MM.1S (cell line): ENCODE measurements around the gene MIOX.

Source experiments
- DNase-seq: peaks from one replicate; pipeline ENCODE4 v3.0.0-alpha.2; 2015
- H2AFZ ChIP-seq: fragments of 300-600 bp; sonication (generic); 2 replicates; pipeline ENCODE4 v1.6.0; 2016; ENCODE audit warnings: antibody characterized with exemption, low read length
- H3F3A ChIP-seq: fragments of 300-600 bp; sonication (generic); 2 replicates; pipeline ENCODE4 v1.6.1; 2016; ENCODE audit warnings: mild to moderate bottlenecking, antibody characterized with exemption, low read length, moderate library complexity, mixed read lengths; ENCODE audit not compliant: insufficient read depth
- H3K27ac ChIP-seq: fragments of 300-600 bp; sonication (generic); 2 replicates; pipeline ENCODE4 v1.5.1; 2016; ENCODE audit warnings: mild to moderate bottlenecking, low read length
- H3K27me3 ChIP-seq: fragments of 300-600 bp; sonication (generic); replicated peaks from 2 replicates; pipeline ENCODE4 v1.6.0; 2016; ENCODE audit warnings: low read length; ENCODE audit not compliant: insufficient read depth
- H3K36me3 ChIP-seq: fragments of 300-600 bp; sonication (generic); replicated peaks from 2 replicates; pipeline ENCODE4 v1.6.1; 2016; ENCODE audit warnings: mild to moderate bottlenecking, low read length, mixed read lengths; ENCODE audit not compliant: insufficient read depth
- H3K4me1 ChIP-seq: fragments of 300-600 bp; sonication (generic); 2 replicates; pipeline ENCODE4 v1.6.1; 2016; ENCODE audit warnings: low read length, mixed read lengths
- H3K4me2 ChIP-seq: fragments of 300-600 bp; sonication (generic); 2 replicates; pipeline ENCODE4 v1.6.0; 2016; ENCODE audit warnings: low read depth, low read length
- H3K4me3 ChIP-seq: fragments of 300-600 bp; sonication (generic); 2 replicates; pipeline ENCODE4 v1.5.1; 2016; ENCODE audit warnings: low read length, mixed read lengths
- H3K79me2 ChIP-seq: fragments of 300-600 bp; sonication (generic); 2 replicates; pipeline ENCODE4 v1.6.1; 2016; ENCODE audit warnings: mixed run types, low read length, mixed read lengths
- H3K9ac ChIP-seq: fragments of 300-600 bp; sonication (generic); 2 replicates; pipeline ENCODE4 v1.6.1; 2016; ENCODE audit warnings: low read length, mixed read lengths
- H3K9me2 ChIP-seq: fragments of 300-600 bp; sonication (generic); replicated peaks from 2 replicates; pipeline ENCODE4 v1.6.1; 2016; ENCODE audit warnings: mild to moderate bottlenecking, low read length, mixed read lengths; ENCODE audit not compliant: insufficient read depth
- H3K9me3 ChIP-seq: fragments of 300-600 bp; sonication (generic); replicated peaks from 2 replicates; pipeline ENCODE4 v1.6.1; 2016; ENCODE audit warnings: mild to moderate bottlenecking, low read length, mixed read lengths; ENCODE audit not compliant: insufficient read depth
- H4K20me1 ChIP-seq: fragments of 300-600 bp; sonication (generic); 2 replicates; pipeline ENCODE4 v1.6.1; 2016; ENCODE audit warnings: mild to moderate bottlenecking, low read length, moderate library complexity, mixed read lengths; ENCODE audit not compliant: insufficient read depth
- EZH2 ChIP-seq: fragments of 300-600 bp; sonication (generic); optimal IDR thresholded peaks from 2 replicates; pipeline ENCODE3; 2017; ENCODE audit warnings: low read depth, mild to moderate bottlenecking, antibody characterized with exemption, low read length, mixed read lengths
- EZH2phosphoT487 ChIP-seq: fragments of 300-600 bp; sonication (generic); IDR thresholded peaks from 2 replicates; pipeline ENCODE4 v1.6.1; 2018; ENCODE audit warnings: antibody characterized with exemption, low read length
- TF ChIP-seq, protein P1 (sequence below): fragments of 300-600 bp; sonication (generic); IDR thresholded peaks from 2 replicates; pipeline ENCODE4 v1.5.1; 2016; ENCODE audit warnings: antibody characterized with exemption, low read length, mixed read lengths

MIOX gene

DNA sequence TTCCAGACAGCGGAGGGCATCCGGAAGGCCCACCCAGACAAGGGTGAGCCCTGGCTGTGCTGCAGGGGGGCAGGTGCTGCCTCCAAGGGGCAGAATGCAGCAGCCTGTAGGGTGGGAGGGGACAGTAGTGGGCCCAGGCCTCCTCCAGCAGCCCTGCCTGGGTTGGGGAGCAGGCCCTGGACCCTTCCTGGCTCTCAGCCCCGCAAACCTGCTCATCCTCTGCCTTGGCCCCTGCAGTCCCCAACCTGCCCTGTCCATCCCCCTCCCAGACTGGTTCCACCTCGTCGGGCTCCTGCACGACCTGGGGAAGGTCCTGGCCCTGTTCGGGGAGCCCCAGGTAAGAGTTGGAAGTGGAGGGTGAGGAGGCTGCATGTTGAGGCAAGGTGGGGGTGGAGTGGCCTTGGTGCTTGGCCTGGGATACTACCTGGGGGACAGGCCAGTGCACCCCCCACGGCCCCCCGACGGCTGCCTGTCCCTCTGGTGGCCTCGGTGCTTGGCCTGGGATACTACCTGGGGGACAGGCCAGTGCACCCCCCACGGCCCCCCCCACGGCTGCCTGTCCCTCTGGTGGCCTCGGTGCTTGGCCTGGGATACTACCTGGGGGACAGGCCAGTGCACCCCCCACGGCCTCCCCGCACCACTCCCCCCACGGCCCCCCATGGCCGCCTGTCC is 1.5 kb downstream of the MIOX start:
- Histone ChIP-seq H3K36me3 (no peaks in the 10 kb centered on the region), H3K9me2 (no peaks in the 10 kb centered on the region), H3K9ac (no peak overlapping the region), H3F3A (no peaks in the 10 kb centered on the region), H2AFZ (no peak overlapping the region), H3K79me2 (no peaks in the 10 kb centered on the region), H3K4me2 (no peak overlapping the region), H3K4me1 (no peaks in the 10 kb centered on the region), H3K27me3 (no peaks in the 10 kb centered on the region), H3K9me3 (no peaks in the 10 kb centered on the region), H3K27ac (no peak overlapping the region), H3K4me3 (no peak overlapping the region), H4K20me1 (no peaks in the 10 kb centered on the region)
- no peak for DNase-seq
- TF ChIP-seq EZH2 (no peak), EZH2phosphoT487 (no peak)
- TF ChIP-seq, protein P1, sequence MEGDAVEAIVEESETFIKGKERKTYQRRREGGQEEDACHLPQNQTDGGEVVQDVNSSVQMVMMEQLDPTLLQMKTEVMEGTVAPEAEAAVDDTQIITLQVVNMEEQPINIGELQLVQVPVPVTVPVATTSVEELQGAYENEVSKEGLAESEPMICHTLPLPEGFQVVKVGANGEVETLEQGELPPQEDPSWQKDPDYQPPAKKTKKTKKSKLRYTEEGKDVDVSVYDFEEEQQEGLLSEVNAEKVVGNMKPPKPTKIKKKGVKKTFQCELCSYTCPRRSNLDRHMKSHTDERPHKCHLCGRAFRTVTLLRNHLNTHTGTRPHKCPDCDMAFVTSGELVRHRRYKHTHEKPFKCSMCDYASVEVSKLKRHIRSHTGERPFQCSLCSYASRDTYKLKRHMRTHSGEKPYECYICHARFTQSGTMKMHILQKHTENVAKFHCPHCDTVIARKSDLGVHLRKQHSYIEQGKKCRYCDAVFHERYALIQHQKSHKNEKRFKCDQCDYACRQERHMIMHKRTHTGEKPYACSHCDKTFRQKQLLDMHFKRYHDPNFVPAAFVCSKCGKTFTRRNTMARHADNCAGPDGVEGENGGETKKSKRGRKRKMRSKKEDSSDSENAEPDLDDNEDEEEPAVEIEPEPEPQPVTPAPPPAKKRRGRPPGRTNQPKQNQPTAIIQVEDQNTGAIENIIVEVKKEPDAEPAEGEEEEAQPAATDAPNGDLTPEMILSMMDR, result no peak

DNA sequence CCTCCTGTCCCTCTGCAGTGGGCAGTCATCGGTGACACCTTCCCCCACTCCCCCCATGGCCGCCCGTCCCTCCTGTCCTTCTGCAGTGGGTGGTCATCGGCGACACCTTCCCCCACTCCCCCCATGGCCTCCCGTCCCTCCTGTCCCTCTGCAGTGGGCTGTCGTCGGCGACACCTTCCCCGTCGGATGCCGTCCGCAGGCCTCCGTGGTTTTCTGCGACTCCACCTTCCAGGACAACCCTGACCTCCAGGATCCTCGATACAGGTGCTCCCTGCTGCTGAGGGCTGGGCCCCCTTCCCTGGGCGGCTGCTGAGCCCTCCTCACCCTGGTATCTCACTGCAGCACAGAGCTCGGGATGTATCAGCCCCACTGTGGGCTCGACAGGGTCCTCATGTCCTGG is 2.2 kb downstream of the MIOX start:
- Histone ChIP-seq H3K27ac (no peak overlapping the region), H3K4me3 (no peak overlapping the region), H3K9ac (no peak overlapping the region), H4K20me1 (no peaks in the 10 kb centered on the region), H3K27me3 (no peaks in the 10 kb centered on the region), H2AFZ (no peak overlapping the region), H3K79me2 (no peaks in the 10 kb centered on the region), H3K36me3 (no peaks in the 10 kb centered on the region), H3F3A (no peaks in the 10 kb centered on the region), H3K9me3 (no peaks in the 10 kb centered on the region), H3K4me2 (no peak overlapping the region), H3K4me1 (no peaks in the 10 kb centered on the region), H3K9me2 (no peaks in the 10 kb centered on the region)
- TF ChIP-seq EZH2 (no peak), EZH2phosphoT487 (no peak)
- TF ChIP-seq, protein P1, result no peak
- no peak for DNase-seq

DNA sequence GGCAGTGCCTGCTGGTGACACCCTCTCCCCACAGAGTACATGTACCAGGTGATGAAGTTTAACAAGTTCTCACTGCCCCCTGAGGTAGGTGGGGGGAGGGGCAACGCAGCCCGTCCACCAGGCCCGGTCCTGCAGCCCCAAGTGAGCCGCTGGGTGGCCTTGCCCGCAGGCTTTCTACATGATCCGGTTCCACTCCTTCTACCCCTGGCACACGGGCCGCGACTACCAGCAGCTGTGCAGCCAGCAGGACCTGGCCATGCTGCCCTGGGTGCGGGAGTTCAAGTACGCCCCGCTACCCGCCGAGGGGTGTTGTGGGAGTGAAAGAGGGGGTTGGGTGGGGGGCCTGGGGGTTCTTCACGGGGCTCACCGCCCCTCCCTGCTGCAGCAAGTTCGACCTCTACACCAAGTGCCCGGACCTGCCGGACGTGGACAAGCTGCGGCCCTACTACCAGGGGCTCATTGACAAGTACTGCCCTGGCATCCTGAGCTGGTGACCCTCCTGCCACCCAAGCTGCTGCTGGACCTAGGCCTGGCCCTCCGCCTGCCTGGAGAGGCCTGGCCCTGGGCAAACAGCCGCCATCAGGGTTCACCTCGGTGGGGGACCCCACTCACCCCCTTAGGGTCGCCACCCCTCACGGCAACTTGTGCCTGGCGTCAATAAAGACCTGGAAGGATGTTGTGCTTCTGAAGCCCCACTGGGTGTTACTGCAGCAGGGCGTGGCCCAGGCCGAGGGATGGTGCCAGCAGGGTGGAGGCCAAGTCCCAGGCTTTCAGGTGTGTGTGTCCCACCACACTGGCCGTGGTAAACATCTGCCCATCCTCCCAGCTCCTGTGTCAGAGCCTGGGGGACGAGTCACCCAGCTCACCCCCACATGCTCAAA is 2.9 kb downstream of the MIOX start:
- H3K27me3 ChIP-seq, result no peaks in the 10 kb centered on the region
- no peaks in the 10 kb centered on the region for H3K36me3 ChIP-seq
- no peak for TF ChIP-seq EZH2phosphoT487
- no peaks in the 10 kb centered on the region for H4K20me1 ChIP-seq
- DNase-seq, result no peak
- H3F3A ChIP-seq, result no peaks in the 10 kb centered on the region
- H3K4me3 ChIP-seq, result no peak overlapping the region
- H3K9me2 ChIP-seq, result no peaks in the 10 kb centered on the region
- H3K79me2 ChIP-seq, result no peaks in the 10 kb centered on the region
- H3K4me1 ChIP-seq, result no peaks in the 10 kb centered on the region
- no peak overlapping the region for H2AFZ ChIP-seq
- H3K4me2 ChIP-seq, result no peak overlapping the region
- H3K9me3 ChIP-seq, result no peaks in the 10 kb centered on the region
- no peak overlapping the region for H3K9ac ChIP-seq
- H3K27ac ChIP-seq, result no peak overlapping the region
